ENCODE data around the gene PLPPR1.
"Not testable (repeated sequence)": the region's sequence is repeated elsewhere in the genome, so short reads cannot be mapped to it uniquely, and the experiment has no call there.

Gene PLPPR1

GRCh38 chr9:101325053-101325452 lies 296.5 kb downstream of the PLPPR1 start:
- in situ Hi-C loops (cut with MboI; ENCODE audit: low pct_unique_long_range_greater_than_20kb, low sequenced_read_pairs, unreplicated experiment) = no loop called here
- TF ChIP-seq CTCF (IDR thresholded peaks at IDR 0.05; ENCODE audit: extremely low read depth, insufficient read depth, missing control alignments) = no peak
- DNase-seq (ENCODE audit: low spot score) = no peak

GRCh38 chr9:101326035-101326434 lies 297.5 kb downstream of the PLPPR1 start:
- in situ Hi-C loops (cut with MboI; ENCODE audit: low pct_unique_long_range_greater_than_20kb, low sequenced_read_pairs, unreplicated experiment) = no loop called here
- no peak for DNase-seq (ENCODE audit: low spot score)
- no peak for TF ChIP-seq CTCF (IDR thresholded peaks at IDR 0.05; ENCODE audit: extremely low read depth, insufficient read depth, missing control alignments)

GRCh38 chr9:101326501-101326900 lies 298.0 kb downstream of the PLPPR1 start:
- no peak for TF ChIP-seq CTCF (IDR thresholded peaks at IDR 0.05; ENCODE audit: extremely low read depth, insufficient read depth, missing control alignments)
- in situ Hi-C loops (cut with MboI; ENCODE audit: low pct_unique_long_range_greater_than_20kb, low sequenced_read_pairs, unreplicated experiment) = no loop called here
- no peak for DNase-seq (ENCODE audit: low spot score)

- in situ Hi-C loops (cut with MboI; ENCODE audit: low pct_unique_long_range_greater_than_20kb, low sequenced_read_pairs, unreplicated experiment) = not testable (repeated sequence)
These were observed 298.9 kb downstream of the PLPPR1 start for GRCh38 chr9:101327422-101327909.

GRCh38 chr9:101332362-101332761 lies 303.8 kb downstream of the PLPPR1 start:
- in situ Hi-C loops (cut with MboI; ENCODE audit: low pct_unique_long_range_greater_than_20kb, low sequenced_read_pairs, unreplicated experiment) = no loop called here
- TF ChIP-seq CTCF (IDR thresholded peaks at IDR 0.05; ENCODE audit: extremely low read depth, insufficient read depth, missing control alignments) = no peak
- DNase-seq (ENCODE audit: low spot score) = no peak

More at GRCh38 chr9:101327422-101327909, 298.9 kb downstream of the PLPPR1 start:
- not testable (repeated sequence) for DNase-seq (ENCODE audit: low spot score)

- TF ChIP-seq CTCF (IDR thresholded peaks at IDR 0.05; ENCODE audit: extremely low read depth, insufficient read depth, missing control alignments) = no peak
- no peak for DNase-seq (ENCODE audit: low spot score)
- in situ Hi-C loops (cut with MboI; ENCODE audit: low pct_unique_long_range_greater_than_20kb, low sequenced_read_pairs, unreplicated experiment) = no loop called here
These were observed 305.0 kb downstream of the PLPPR1 start for GRCh38 chr9:101333490-101333889.

GRCh38 chr9:101333926-101334702 lies 305.6 kb downstream of the PLPPR1 start:
- DNase-seq (ENCODE audit: low spot score) = no peak
- TF ChIP-seq CTCF (IDR thresholded peaks at IDR 0.05; ENCODE audit: extremely low read depth, insufficient read depth, missing control alignments) = no peak
- in situ Hi-C loops (cut with MboI; ENCODE audit: low pct_unique_long_range_greater_than_20kb, low sequenced_read_pairs, unreplicated experiment) = no loop called here

All from GM13977 (cell line).